Nephron (organoid): ENCODE results near the gene BMP4.
"Not testable (repeated sequence)": the region's sequence is repeated elsewhere in the genome, so short reads cannot be mapped to it uniquely, and the experiment has no call there.

Source experiments
- H3K27ac Mint-ChIP-seq, 3 experiments: 2 replicates each; pipeline ENCODE4 v1.8.0; 2020; ENCODE audit warnings: mixed read lengths in 3 of 3, mild to moderate bottlenecking in 2 of 3, moderate library complexity in 1 of 3
- H3K27me3 Mint-ChIP-seq: 2 replicates; pipeline ENCODE4 v1.8.0; 2021; ENCODE audit warnings: low read depth, mild to moderate bottlenecking, moderate library complexity, mixed read lengths
- H3K36me3 Mint-ChIP-seq: 2 replicates; pipeline ENCODE4 v1.8.0; 2020; ENCODE audit warnings: low read depth, mixed read lengths
- H3K4me1 Mint-ChIP-seq: 2 replicates; pipeline ENCODE4 v1.8.0; 2020; ENCODE audit warnings: mixed read lengths
- H3K4me3 Mint-ChIP-seq, 3 experiments: 2 replicates each; pipeline ENCODE4 v1.8.0; 2020; ENCODE audit warnings: mild to moderate bottlenecking in 3 of 3, mixed read lengths in 3 of 3, moderate library complexity in 2 of 3
- H3K9me3 Mint-ChIP-seq: 2 replicates; pipeline ENCODE4 v1.8.0; 2020; ENCODE audit warnings: mixed read lengths
- TF ChIP-seq, protein P1 (sequence below), 3 experiments: fragments of 200-600 bp; sonication (generic); IDR thresholded peaks; one replicate each; pipeline ENCODE4 v1.5.0; 2021; ENCODE audit warnings: antibody characterized with exemption in 3 of 3; ENCODE audit not compliant: unreplicated experiment in 3 of 3

BMP4 gene

DNA sequence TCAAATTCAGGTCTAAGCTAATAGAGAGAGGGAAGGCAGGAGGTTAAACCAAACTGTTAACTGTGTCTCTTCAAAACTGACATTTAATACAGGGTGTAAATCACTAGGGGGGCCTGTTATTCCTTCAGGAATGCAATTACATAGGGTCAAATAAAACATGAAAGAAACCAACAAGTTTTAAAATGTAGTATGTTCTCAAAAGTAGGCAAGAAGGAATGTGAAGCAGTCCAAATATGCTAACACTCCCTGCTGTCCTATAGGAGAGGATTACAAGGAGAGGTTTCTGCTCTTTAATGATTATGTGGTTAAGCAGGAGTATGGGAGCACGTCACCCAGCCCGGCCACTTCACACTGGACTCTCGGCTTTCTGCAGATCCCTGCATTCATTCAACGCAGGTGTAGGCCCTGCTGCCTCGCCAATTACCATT lies 42.5 kb upstream of the BMP4 start:
- Mint-ChIP-seq H3K27me3 (peaks cover 4% of the 10 kb centered on the region), H3K9me3 (peaks cover 4% of the 10 kb centered on the region), H3K4me3 (no peak overlapping the region), H3K36me3 (no peaks in the 10 kb centered on the region), H3K27ac (peak overlapping the region; percentile 48 to 93 (median 90)), H3K4me1 (peaks cover 36% of the 10 kb centered on the region)
- TF ChIP-seq, protein P1, sequence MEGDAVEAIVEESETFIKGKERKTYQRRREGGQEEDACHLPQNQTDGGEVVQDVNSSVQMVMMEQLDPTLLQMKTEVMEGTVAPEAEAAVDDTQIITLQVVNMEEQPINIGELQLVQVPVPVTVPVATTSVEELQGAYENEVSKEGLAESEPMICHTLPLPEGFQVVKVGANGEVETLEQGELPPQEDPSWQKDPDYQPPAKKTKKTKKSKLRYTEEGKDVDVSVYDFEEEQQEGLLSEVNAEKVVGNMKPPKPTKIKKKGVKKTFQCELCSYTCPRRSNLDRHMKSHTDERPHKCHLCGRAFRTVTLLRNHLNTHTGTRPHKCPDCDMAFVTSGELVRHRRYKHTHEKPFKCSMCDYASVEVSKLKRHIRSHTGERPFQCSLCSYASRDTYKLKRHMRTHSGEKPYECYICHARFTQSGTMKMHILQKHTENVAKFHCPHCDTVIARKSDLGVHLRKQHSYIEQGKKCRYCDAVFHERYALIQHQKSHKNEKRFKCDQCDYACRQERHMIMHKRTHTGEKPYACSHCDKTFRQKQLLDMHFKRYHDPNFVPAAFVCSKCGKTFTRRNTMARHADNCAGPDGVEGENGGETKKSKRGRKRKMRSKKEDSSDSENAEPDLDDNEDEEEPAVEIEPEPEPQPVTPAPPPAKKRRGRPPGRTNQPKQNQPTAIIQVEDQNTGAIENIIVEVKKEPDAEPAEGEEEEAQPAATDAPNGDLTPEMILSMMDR (IDR thresholded peaks at IDR 0.05; ENCODE audit: unreplicated experiment in 3 of 3), result no peak

DNA sequence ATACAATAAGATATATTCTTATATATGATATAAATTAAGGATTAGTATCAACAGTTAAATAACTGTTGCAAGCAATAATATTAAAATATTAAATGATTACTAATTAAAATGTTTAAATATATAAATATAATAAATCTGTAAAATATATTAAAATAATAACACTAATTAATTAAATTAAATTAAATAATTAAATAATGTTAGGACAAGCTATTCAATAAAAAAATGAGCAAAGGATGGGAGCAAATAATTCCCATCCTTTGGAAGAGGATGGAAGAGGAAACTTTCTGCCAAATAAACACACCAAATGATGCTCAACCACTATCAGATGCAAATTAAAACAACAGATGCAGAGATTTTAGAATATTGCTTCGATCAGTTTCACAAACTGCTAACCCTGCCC lies 39.4 kb upstream of the BMP4 start:
- no peak overlapping the region for H3K27ac Mint-ChIP-seq
- H3K4me3 Mint-ChIP-seq, result no peak overlapping the region
- peaks cover 19% of the 10 kb centered on the region for H3K4me1 Mint-ChIP-seq

DNA sequence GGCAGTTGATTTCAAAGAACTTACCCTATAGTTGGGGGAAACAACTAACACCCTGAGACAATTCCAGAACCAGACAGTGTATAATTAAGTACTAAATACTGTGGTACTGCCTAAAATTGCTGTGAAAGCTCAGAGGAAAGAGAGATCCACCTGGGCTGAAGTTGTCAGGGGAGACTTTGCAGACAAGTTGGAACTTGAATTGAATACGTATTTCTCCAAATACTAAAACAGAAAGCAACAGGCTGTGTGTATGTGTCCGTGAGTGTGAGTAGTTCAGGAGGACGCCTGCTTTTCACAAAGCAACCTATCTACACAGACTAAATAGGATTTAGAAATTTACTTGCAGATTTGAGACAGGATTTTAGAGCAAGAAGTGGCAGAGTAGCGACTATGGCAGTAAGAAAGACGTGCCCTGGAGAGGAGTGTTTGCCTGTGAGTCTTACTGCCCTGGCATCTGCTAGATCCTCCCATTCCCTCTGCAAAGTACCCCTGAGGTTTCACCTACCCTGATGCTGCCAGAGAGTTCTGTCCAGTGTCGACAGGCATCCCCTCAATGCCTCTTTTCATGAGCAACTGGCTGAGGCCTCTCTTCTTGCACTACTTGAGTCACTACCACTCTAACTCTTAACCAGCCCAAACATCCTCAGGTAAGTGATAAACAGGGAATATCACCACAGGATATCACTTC lies 37.4 kb upstream of the BMP4 start:
- Mint-ChIP-seq H3K9me3 (no peaks in the 10 kb centered on the region), H3K4me1 (peaks cover 6% of the 10 kb centered on the region), H3K27me3 (no peaks in the 10 kb centered on the region), H3K36me3 (no peaks in the 10 kb centered on the region), H3K4me3 (no peak overlapping the region), H3K27ac (no peak overlapping the region)
- TF ChIP-seq, protein P1 (IDR thresholded peaks at IDR 0.05; ENCODE audit: unreplicated experiment in 3 of 3), result no peak

More for the DNA sequence above, 39.4 kb upstream of the BMP4 start:
- Mint-ChIP-seq H3K36me3 (no peaks in the 10 kb centered on the region), H3K9me3 (no peaks in the 10 kb centered on the region), H3K27me3 (no peaks in the 10 kb centered on the region)
- TF ChIP-seq, protein P1 (IDR thresholded peaks at IDR 0.05; ENCODE audit: unreplicated experiment in 3 of 3), result no peak

DNA sequence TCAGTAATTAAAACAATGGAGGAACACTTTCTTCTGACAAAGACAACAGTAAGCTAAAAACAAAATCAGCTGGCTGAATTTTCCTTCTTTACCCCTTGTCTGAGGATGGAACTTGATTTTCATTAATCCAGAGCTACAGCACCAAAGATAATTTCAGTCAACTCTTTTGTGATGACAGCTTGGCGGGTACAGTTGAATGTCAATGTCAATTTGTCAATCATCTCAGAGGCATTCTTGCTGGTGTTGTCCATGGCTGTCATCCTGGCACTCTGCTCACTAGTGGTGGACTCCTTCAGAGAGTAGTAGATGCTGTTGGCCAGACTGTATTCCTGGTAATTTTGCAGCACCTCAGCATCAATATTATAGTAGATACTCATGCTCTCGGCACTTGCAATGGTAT lies 34.4 kb upstream of the BMP4 start:
- Mint-ChIP-seq H3K27me3 (no peaks in the 10 kb centered on the region), H3K4me1 (no peaks in the 10 kb centered on the region), H3K4me3 (no peak overlapping the region), H3K27ac (no peak overlapping the region), H3K36me3 (peaks cover 13% of the 10 kb centered on the region), H3K9me3 (peaks cover 16% of the 10 kb centered on the region)
- TF ChIP-seq, protein P1 (IDR thresholded peaks at IDR 0.05; ENCODE audit: unreplicated experiment in 3 of 3), result no peak

DNA sequence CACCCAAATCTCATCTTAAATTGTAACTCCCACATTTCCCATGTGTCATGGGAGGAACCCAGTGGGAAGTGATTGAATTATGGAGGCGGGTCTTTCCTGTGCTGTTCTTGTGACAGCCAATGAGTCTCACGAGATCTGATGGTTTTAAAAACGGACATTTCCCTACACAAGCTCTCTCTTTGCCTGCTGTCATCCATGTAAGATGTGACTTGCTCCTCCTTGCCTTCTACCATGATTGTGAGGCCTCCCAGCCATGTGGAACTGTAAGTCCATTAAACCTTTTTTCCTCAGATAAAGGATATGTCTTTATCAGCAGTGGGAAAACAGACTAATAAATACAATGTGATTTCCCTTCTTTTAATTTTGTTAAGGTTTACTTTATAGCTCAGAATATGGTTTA lies 30.1 kb upstream of the BMP4 start:
- Mint-ChIP-seq H3K9me3 (peaks cover 38% of the 10 kb centered on the region), H3K36me3 (peaks cover 22% of the 10 kb centered on the region)
- H3K4me3 Mint-ChIP-seq, H3K27me3 Mint-ChIP-seq, H3K4me1 Mint-ChIP-seq, H3K27ac Mint-ChIP-seq: not testable (repeated sequence)

DNA sequence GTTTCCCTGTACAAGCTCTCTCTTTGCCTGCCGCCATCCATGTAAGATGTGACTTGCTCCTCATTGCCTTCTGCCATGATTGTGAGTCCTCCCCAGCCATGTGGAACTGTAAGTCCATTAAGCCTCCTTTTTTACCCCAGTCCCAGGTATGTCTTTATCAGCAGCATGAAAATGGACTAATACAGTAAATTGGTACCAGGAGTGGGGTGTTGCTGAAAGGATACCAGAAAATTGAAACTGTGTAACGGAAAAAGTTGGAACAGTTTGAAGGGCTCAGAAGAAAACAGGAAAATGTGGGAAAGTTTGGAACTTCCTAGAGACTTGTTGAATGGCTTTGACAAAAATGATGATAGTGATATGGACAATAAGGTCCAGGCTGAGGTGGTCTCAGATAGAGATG lies 28.3 kb upstream of the BMP4 start:
- not testable (repeated sequence) for H3K27me3 Mint-ChIP-seq, H3K27ac Mint-ChIP-seq, H3K4me1 Mint-ChIP-seq, H3K4me3 Mint-ChIP-seq
- Mint-ChIP-seq H3K9me3 (peaks cover 38% of the 10 kb centered on the region), H3K36me3 (peaks cover 22% of the 10 kb centered on the region)

DNA sequence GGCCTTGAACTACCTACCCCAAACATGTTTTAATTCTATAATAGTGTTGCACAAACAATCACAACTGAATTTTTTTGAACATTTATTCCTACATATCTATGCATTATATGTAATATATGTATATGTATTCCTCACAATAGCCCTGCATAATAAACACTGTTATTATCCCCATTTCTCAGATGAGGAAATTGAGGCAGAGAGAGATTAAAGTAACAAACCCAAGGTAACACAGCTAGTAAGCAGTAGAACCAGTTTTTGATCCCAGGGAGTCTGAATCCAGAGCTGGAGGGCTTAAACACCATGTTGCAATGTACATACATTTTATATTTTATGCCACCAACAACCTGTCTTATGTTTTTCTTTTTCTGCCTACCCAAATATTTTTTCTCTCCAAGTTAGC lies 26.5 kb upstream of the BMP4 start:
- Mint-ChIP-seq H3K36me3 (peaks cover 22% of the 10 kb centered on the region), H3K9me3 (peaks cover 38% of the 10 kb centered on the region), H3K4me3 (no peak overlapping the region), H3K27me3 (no peaks in the 10 kb centered on the region), H3K27ac (no peak overlapping the region), H3K4me1 (peaks cover 4% of the 10 kb centered on the region)
- TF ChIP-seq, protein P1 (IDR thresholded peaks at IDR 0.05; ENCODE audit: unreplicated experiment in 3 of 3), result no peak
